ENCODE data around the gene WHRN.

Gene WHRN

GRCh38 chr9:114469091-114469853 is 36.0 kb downstream of the WHRN start:
- no peak for TF ChIP-seq SUZ12 (IDR thresholded peaks at IDR 0.05)
- TF ChIP-seq FOXA1 (IDR thresholded peaks at IDR 0.05) = no peak
- TF ChIP-seq SP1 (IDR thresholded peaks at IDR 0.05) = no peak
- TF ChIP-seq L3MBTL2 (conservative IDR thresholded peaks at IDR 0.05) = no peak
- TF ChIP-seq CTBP1 (IDR thresholded peaks at IDR 0.05; ENCODE audit: borderline replicate concordance) = no peak
- TF ChIP-seq HDGF (IDR thresholded peaks at IDR 0.05; ENCODE audit: borderline replicate concordance) = no peak
- no peak for TF ChIP-seq ARNT (IDR thresholded peaks at IDR 0.05)
- no peak for TF ChIP-seq BHLHE40 (IDR thresholded peaks at IDR 0.05; ENCODE audit: borderline replicate concordance)
- no peak for TF ChIP-seq TARDBP (IDR thresholded peaks at IDR 0.05)
- no peak for TF ChIP-seq LEF1 (IDR thresholded peaks at IDR 0.05; ENCODE audit: borderline replicate concordance)
- CTCF ChIA-PET = no interaction called here
- POLR2A ChIA-PET = no interaction called here
- DNase-seq (ENCODE audit: extremely low spot score) = no peak

GRCh38 chr9:114467910-114468309 is 37.4 kb downstream of the WHRN start:
- TF ChIP-seq HDGF (IDR thresholded peaks at IDR 0.05; ENCODE audit: borderline replicate concordance) (no peak), SUZ12 (IDR thresholded peaks at IDR 0.05) (no peak), FOXK2 (IDR thresholded peaks at IDR 0.05) (no peak), CTBP1 (IDR thresholded peaks at IDR 0.05; ENCODE audit: borderline replicate concordance) (no peak), FOXM1 (IDR thresholded peaks at IDR 0.05; ENCODE audit: borderline replicate concordance) (no peak), L3MBTL2 (conservative IDR thresholded peaks at IDR 0.05) (no peak), ARNT (IDR thresholded peaks at IDR 0.05) (no peak), BHLHE40 (IDR thresholded peaks at IDR 0.05; ENCODE audit: borderline replicate concordance) (no peak), NFRKB (IDR thresholded peaks at IDR 0.05) (no peak), SP1 (IDR thresholded peaks at IDR 0.05) (no peak), FOXA1 (IDR thresholded peaks at IDR 0.05) (no peak), ZNF384 (IDR thresholded peaks at IDR 0.05) (no peak), LEF1 (IDR thresholded peaks at IDR 0.05; ENCODE audit: borderline replicate concordance) (no peak), ELF4 (IDR thresholded peaks at IDR 0.05) (no peak), TARDBP (IDR thresholded peaks at IDR 0.05) (no peak)
- TF ChIP-seq, protein P1, sequence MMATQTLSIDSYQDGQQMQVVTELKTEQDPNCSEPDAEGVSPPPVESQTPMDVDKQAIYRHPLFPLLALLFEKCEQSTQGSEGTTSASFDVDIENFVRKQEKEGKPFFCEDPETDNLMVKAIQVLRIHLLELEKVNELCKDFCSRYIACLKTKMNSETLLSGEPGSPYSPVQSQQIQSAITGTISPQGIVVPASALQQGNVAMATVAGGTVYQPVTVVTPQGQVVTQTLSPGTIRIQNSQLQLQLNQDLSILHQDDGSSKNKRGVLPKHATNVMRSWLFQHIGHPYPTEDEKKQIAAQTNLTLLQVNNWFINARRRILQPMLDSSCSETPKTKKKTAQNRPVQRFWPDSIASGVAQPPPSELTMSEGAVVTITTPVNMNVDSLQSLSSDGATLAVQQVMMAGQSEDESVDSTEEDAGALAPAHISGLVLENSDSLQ (IDR thresholded peaks at IDR 0.05) = no peak
- no peak for DNase-seq (ENCODE audit: extremely low spot score)
- ChIA-PET POLR2A (no interaction called here), CTCF (no interaction called here)

- POLR2A ChIA-PET = no interaction called here
- DNase-seq (ENCODE audit: extremely low spot score) = no peak
- CTCF ChIA-PET = no interaction called here
- TF ChIP-seq HDGF (IDR thresholded peaks at IDR 0.05; ENCODE audit: borderline replicate concordance) = no peak
- no peak for TF ChIP-seq NFRKB (IDR thresholded peaks at IDR 0.05)
- TF ChIP-seq TARDBP (IDR thresholded peaks at IDR 0.05) = no peak
Measured at GRCh38 chr9:114467226-114467750, 38.0 kb downstream of the WHRN start.

DNA sequence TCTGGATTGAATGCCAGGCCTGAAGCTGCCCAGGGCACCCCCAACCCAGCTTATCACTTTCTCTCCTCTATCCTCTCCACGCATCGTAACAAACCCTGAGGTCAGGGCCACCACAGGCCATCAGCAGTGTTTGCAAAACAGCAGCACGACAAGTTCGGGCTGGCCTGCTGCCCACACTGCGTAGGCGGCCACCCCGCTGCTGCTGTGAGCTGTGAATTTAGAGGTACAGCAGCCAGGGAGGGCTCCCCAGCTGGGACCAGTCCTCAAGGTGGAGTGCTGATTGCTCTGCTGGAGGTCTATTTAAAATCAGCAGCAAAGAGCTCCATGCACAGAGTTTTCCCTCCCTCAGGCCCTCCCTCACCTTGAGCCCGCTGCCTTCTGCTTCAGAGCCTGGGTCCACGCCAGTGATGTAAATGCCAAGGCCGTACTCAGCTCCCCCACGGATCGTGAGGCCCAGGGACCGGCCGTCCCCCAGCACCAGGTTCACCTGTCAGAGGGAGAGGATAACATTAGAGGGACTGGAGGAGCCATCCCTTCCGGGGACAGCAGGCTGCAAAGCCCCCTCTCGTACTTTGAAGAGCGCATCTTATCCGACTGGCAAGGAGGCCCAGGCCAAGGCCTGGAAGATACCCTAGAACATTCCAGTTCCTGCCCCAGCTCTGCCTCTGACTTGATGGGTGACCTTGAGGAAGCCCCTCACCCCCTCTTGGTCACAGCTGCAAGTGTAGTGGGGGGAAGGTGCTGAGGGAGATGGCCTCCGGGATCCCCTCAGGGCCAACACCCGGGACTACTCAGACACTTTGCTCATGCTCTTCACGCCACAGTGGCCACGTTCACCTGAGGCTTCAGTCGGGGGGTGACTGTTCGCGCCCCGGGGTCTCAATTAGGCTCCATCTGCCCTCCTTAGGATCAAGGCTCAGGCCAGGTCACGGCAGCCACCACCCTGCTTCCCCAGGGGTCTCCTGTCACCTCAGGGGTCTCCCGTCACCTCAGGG is 39.1 kb downstream of the WHRN start:
- ChIA-PET POLR2A (no interaction called here), CTCF (no interaction called here)
- TF ChIP-seq FOXA1 (IDR thresholded peaks at IDR 0.05) (no peak), FOXM1 (IDR thresholded peaks at IDR 0.05; ENCODE audit: borderline replicate concordance) (no peak), ELF4 (IDR thresholded peaks at IDR 0.05) (no peak), CTBP1 (IDR thresholded peaks at IDR 0.05; ENCODE audit: borderline replicate concordance) (no peak), TARDBP (IDR thresholded peaks at IDR 0.05) (no peak), L3MBTL2 (conservative IDR thresholded peaks at IDR 0.05) (no peak), LEF1 (IDR thresholded peaks at IDR 0.05; ENCODE audit: borderline replicate concordance) (no peak), NFRKB (IDR thresholded peaks at IDR 0.05) (no peak), FOXK2 (IDR thresholded peaks at IDR 0.05) (no peak), SUZ12 (IDR thresholded peaks at IDR 0.05) (no peak), ZNF384 (IDR thresholded peaks at IDR 0.05) (no peak), BHLHE40 (IDR thresholded peaks at IDR 0.05; ENCODE audit: borderline replicate concordance) (no peak), SP1 (IDR thresholded peaks at IDR 0.05) (no peak), HDGF (IDR thresholded peaks at IDR 0.05; ENCODE audit: borderline replicate concordance) (no peak), ARNT (IDR thresholded peaks at IDR 0.05) (no peak)
- TF ChIP-seq, protein P1 (IDR thresholded peaks at IDR 0.05) = no peak
- DNase-seq (ENCODE audit: extremely low spot score) = no peak

DNA sequence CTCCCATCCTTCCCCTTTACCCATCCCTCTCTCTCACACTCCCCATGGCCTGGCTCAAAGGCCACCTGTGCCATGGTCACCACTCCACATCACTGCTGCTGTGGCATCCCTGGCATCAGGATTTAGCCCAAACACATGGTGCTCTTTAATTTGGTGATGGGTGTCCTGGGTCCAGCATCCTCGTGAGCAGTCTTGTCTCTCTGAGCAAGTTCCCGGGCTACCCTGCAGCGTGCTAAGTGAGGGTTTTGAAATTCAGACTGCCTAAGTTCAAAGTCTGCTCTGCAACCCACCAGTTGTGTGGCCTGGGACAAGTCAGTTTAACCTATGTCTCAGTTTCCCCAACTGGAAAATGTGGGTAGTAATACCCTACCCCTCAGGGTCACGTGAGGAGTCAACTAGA is 39.9 kb downstream of the WHRN start:
- POLR2A ChIA-PET = no interaction called here
- no peak for TF ChIP-seq SP1 (IDR thresholded peaks at IDR 0.05)
- no peak for TF ChIP-seq BHLHE40 (IDR thresholded peaks at IDR 0.05; ENCODE audit: borderline replicate concordance)
- no peak for TF ChIP-seq ELF4 (IDR thresholded peaks at IDR 0.05)
- no peak for TF ChIP-seq FOXK2 (IDR thresholded peaks at IDR 0.05)
- no peak for TF ChIP-seq ARNT (IDR thresholded peaks at IDR 0.05)
- TF ChIP-seq FOXM1 (IDR thresholded peaks at IDR 0.05; ENCODE audit: borderline replicate concordance) = no peak
- no peak for TF ChIP-seq ZNF384 (IDR thresholded peaks at IDR 0.05)
- TF ChIP-seq LEF1 (IDR thresholded peaks at IDR 0.05; ENCODE audit: borderline replicate concordance) = no peak
- no peak for TF ChIP-seq NFRKB (IDR thresholded peaks at IDR 0.05)
- TF ChIP-seq HDGF (IDR thresholded peaks at IDR 0.05; ENCODE audit: borderline replicate concordance) = no peak
- TF ChIP-seq FOXA1 (IDR thresholded peaks at IDR 0.05) = no peak
- TF ChIP-seq SUZ12 (IDR thresholded peaks at IDR 0.05) = no peak
- no peak for TF ChIP-seq CTBP1 (IDR thresholded peaks at IDR 0.05; ENCODE audit: borderline replicate concordance)
- TF ChIP-seq, protein P1 (IDR thresholded peaks at IDR 0.05) = no peak
- TF ChIP-seq L3MBTL2 (conservative IDR thresholded peaks at IDR 0.05) = no peak
- TF ChIP-seq TARDBP (IDR thresholded peaks at IDR 0.05) = no peak
- no peak for DNase-seq (ENCODE audit: extremely low spot score)
- CTCF ChIA-PET = no interaction called here

All from HEK293T (cell line).